ENCODE results near the gene NELFA.
"Not testable (repeated sequence)": the region's sequence is repeated elsewhere in the genome, so short reads cannot be mapped to it uniquely, and the experiment has no call there.

Gene NELFA

GRCh38 chr4:1993718-1994516, 14.9 kb downstream of the NELFA start:
- DNase-seq (ENCODE audit: low read depth) = not testable (repeated sequence)

DNA sequence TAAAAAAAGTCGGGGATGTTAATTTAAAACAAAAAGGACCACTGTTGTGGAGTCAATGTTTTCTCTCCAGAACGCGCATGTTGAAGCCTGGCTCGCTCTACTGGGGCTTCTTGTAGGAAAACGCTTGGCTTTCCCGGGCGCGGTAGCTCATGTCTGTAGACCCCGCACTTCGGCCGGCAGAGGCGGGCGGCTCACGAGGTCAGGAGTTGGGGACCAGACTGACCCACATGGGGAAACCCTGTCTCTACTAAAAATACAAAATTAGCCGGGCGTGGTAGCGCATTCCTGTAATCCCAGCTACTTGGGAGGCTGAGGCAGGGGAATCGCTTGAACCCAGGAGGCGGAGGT, 15.6 kb downstream of the NELFA start:
- no peak for DNase-seq (ENCODE audit: low read depth)

GRCh38 chr4:1992468-1993168, 16.2 kb downstream of the NELFA start:
- DNase-seq (ENCODE audit: low read depth) = no peak

DNA sequence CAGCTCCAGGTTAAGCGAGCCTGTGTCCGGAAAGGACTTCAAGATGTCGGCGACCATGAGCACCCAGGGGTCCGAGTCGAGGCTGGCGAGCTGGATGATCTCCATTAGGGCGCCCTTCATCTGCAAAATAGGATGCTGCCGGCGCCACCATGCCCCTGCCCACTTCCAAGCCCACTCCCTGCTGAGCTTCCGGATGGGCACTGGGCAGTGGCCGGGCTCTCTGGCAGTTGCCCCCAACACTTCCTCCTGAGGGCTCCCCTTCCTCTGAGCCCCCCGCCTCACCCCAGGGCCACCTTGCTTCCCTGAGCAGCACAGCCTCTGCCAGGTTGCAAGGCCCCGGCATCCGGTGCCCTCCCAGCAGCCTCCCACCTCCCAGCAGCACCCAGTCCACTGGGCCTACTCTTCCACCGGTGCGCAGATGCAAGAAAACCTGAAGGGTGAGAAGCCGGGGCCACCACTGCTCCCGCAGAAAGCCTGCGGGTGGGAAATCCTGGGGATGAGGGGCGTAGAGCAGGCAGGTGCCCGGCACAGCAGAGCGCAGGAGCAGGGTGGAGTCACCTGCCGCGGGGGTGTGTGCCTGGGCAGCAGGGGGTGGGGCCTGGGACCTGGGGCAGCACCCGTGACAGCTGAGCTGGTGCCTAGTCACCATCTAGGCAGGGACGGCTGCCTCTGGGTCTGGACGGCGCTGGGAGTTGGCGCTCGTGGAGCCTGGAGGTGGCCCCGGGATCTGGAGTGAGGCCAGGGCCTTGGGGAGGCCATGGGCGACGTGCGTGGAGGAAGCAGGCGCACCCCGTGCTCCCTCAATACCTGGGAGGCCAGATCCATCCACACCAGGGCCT, 17.0 kb downstream of the NELFA start:
- DNase-seq (ENCODE audit: low read depth) = no peak

DNA sequence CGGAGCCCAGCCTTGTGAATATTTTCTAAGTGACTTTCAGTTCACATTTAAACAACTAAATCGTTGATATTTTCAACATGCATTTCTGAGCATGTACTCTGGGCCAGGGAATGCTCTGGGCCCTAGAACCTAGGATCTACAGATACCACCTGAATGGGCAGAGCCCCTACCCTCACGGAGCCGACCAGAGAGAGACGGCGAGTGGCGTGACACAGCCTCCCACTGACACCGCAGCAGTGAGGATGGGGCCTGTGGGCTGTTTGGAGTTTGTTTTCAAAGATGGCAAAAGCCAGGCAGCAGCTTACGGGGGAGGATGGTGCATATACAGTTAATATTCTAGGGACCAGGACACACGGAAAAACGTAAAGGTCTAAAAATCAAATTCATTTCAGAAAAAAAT, 17.7 kb downstream of the NELFA start:
- DNase-seq (ENCODE audit: low read depth) = no peak

- DNase-seq (ENCODE audit: low read depth) = no peak
Measured at GRCh38 chr4:1990676-1991075, 18.1 kb downstream of the NELFA start.

GRCh38 chr4:1990348-1990645, 18.5 kb downstream of the NELFA start:
- no peak for DNase-seq (ENCODE audit: low read depth)

GRCh38 chr4:1989533-1990347, 19.0 kb downstream of the NELFA start:
- DNase-seq (ENCODE audit: low read depth) = no peak

GRCh38 chr4:1988327-1988724, 20.4 kb downstream of the NELFA start:
- no peak for DNase-seq (ENCODE audit: low read depth)

GRCh38 chr4:1987721-1988326, 20.9 kb downstream of the NELFA start:
- DNase-seq (ENCODE audit: low read depth) = no peak

GRCh38 chr4:1987296-1987695, 21.5 kb downstream of the NELFA start:
- DNase-seq (ENCODE audit: low read depth) = no peak

GRCh38 chr4:1986578-1987210, 22.1 kb downstream of the NELFA start:
- no peak for DNase-seq (ENCODE audit: low read depth)

GRCh38 chr4:1985780-1986577, 22.8 kb downstream of the NELFA start:
- no peak for DNase-seq (ENCODE audit: low read depth)

DNA sequence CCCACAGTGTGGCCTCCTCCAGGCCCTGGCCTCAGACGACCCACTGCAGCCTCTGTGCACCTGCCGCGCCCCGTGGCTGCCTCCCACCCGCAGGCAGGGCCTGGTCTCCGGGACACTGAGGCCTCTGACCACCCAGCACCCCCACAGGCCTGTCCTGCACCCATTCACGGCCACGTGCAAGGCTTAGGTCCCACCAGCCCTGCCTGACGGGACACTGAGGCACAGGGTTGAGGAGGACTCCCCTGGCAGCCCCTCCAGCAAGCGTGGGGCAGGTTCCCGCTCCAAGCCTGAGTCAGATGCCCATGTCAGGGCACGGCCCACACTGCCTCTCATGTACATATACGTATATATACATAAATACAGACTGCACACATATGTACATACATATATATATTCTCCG, 23.5 kb downstream of the NELFA start:
- no peak for DNase-seq (ENCODE audit: low read depth)

DNA sequence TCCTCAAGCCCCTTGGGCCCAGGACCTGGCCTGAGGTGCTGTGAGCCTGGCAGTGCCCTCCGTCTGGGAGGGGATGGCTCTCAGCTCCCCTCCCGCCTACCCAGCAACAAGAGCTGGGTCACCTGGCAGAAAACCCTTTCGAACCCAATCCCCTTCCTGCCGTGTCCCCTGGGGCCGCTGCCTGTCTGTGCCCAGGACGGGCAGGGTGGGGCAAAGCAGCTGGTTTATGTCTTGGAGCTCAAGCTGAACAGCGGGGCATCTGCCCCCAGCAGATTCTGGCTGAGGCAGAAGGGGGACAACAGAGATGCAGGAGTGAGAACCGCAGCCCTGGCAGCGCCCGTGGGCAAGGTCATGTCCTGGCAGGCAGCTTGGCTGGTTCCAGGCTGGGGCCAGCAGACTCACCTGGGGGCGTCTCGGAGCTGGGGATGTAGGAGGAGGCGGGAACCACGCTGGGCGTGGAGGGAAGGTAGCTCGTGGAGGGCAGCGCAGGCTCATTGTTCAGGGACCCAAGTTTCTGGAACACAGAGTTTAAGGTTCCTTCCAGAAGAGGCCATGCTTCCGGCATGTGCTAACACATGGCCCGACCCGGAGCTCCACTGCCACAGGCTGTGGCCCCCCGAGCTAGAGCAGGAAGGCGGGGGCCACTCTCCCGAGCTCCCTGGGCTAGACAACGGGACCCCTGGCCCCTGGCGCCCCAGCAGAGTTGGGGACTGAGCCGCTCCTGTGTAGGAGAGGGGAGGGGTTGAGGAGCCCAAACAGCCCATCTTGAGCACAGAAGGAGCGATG, 24.2 kb downstream of the NELFA start:
- no peak for DNase-seq (ENCODE audit: low read depth)

- DNase-seq (ENCODE audit: low read depth) = no peak
Measured at GRCh38 chr4:1983846-1984405, 24.8 kb downstream of the NELFA start.

DNA sequence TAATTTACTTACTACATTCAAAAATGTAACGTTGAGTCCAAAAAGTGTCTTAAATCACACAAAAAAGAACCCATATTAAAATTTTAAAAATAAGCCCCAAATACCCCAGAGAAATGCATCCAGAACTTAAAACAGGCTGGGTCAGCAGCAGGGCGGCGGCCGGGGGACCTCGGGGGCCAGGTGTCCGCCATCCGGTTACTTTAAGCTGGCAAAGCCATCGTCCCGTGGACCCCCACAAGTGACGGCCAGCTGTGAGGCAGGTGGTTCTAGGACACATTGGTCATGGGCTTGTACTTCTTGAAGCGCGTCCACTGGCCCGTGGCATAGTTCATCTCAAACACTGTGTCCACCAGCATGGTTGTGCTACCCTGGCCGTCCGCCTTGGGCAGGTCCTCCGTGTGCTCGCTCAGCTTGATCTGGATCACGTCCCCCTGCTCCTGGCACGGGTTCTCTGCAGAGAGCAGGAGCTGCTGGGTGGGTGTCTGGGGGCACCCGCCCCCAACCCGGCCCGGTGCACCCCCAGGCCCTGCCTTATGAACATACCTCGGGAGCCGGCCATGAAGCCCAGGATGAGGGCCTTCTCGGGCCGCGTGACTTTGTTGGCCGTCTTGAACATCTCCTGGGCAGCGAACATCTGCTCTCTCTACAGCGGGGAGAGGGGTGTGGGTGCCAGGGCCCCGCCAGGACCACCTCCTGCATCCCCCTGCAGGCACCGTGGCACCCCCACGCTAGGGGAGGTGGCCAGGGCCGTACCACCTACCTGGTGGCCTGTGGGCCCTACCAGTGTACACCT, 25.5 kb downstream of the NELFA start:
- no peak for DNase-seq (ENCODE audit: low read depth)

All from stimulated activated CD4-positive, alpha-beta T cell treated with anti-CD3 and anti-CD28 coated beads, Interleukin-2, amount 100 ng/mL, for 4 hours (primary cell).